SK-N-MC (cell line): ENCODE measurements around the gene SYT4.
"Not testable (repeated sequence)": the region's sequence is repeated elsewhere in the genome, so short reads cannot be mapped to it uniquely, and the experiment has no call there.

Source experiments
- DNase-seq: peaks from one replicate; pipeline ENCODE4 v3.0.0-alpha.2; 2011; ENCODE audit warnings: low read depth, low spot score
- H3K27ac ChIP-seq: fragments of 200-600 bp; sonication (generic); 2 replicates; pipeline ENCODE4 v1.5.1; 2016; ENCODE audit warnings: mixed run types
- H3K36me3 ChIP-seq: fragments of 200-600 bp; sonication (generic); 2 replicates; pipeline ENCODE4 v1.6.1; 2017; ENCODE audit warnings: antibody characterized with exemption, low read length, mixed read lengths; ENCODE audit not compliant: insufficient read depth
- H3K4me3 ChIP-seq: fragments of 200-600 bp; sonication (generic); 2 replicates; pipeline ENCODE4 v1.5.1; 2016
- H3K9ac ChIP-seq: fragments of 200-600 bp; sonication (generic); 2 replicates; pipeline ENCODE4 v1.8.0; 2017; ENCODE audit warnings: mixed run types, mixed read lengths; ENCODE audit not compliant: insufficient read length
- H3K9me3 ChIP-seq: fragments of 200-600 bp; sonication (generic); 2 replicates; pipeline ENCODE4 v1.6.1; 2017; ENCODE audit warnings: low read depth, mild to moderate bottlenecking, antibody characterized with exemption, low read length, moderate library complexity, mixed read lengths
- EZH2 ChIP-seq: fragments of 200-600 bp; sonication (generic); IDR thresholded peaks from one replicate; pipeline ENCODE4 v1.6.1; 2017; ENCODE audit warnings: antibody characterized with exemption
- FOXP2 ChIP-seq: optimal IDR thresholded peaks from 2 replicates; pipeline ENCODE3; 2011; ENCODE audit warnings: mild to moderate bottlenecking, moderate library complexity; ENCODE audit not compliant: insufficient read depth; ENCODE audit errors: extremely low read length, control extremely low read depth
- POLR2AphosphoS5 ChIP-seq: IDR thresholded peaks from 2 replicates; pipeline ENCODE4 v1.6.1; 2012; ENCODE audit warnings: mild to moderate bottlenecking, low read depth, low read length, borderline replicate concordance

Gene SYT4, protein sequence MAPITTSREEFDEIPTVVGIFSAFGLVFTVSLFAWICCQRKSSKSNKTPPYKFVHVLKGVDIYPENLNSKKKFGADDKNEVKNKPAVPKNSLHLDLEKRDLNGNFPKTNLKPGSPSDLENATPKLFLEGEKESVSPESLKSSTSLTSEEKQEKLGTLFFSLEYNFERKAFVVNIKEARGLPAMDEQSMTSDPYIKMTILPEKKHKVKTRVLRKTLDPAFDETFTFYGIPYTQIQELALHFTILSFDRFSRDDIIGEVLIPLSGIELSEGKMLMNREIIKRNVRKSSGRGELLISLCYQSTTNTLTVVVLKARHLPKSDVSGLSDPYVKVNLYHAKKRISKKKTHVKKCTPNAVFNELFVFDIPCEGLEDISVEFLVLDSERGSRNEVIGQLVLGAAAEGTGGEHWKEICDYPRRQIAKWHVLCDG

GRCh38 chr18:43277164-43277600 lies at the start of gene SYT4:
Gene SYT4, minus strand, starts transcription at chr18:43277490. Its CDS starts 209 bp downstream, at chr18:43277281.
- peak; percentile 35 for DNase-seq
- TF ChIP-seq EZH2 = no peak
- no peak for TF ChIP-seq FOXP2
- TF ChIP-seq POLR2AphosphoS5 = no peak
- no peak within 1 kb of the TSS for H3K27ac ChIP-seq
- peak within 1 kb of the TSS; percentile 64 for H3K4me3 ChIP-seq
- no peak within 1 kb of the TSS for H3K9ac ChIP-seq
- H3K36me3 ChIP-seq = no peaks in the 10 kb centered on the region
- no peaks in the 10 kb centered on the region for H3K9me3 ChIP-seq

DNA sequence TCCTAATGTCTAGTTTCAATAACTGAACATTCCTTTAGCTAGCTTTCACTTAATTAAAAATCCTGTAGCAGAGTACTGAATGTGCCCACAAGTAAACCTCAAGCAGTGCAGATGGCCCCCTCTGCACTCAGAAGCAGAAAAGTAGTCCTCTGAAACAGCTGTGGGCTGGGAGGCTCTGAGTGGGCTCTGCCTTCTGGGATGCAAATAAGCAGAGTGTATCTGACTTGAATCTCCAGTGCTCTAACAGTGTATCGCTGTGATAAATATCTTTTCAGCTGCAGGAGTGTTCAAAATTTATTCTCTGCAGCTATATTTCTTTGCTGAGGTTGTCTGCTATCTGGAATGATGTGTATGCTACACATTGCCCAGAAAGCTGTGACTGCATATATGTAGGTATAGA lies 44.8 kb upstream of the SYT4 start:
- Histone ChIP-seq H3K4me3 (no peak overlapping the region), H3K27ac (peak overlapping the region; percentile 95)
- TF ChIP-seq EZH2 = no peak
- TF ChIP-seq POLR2AphosphoS5 = no peak
- no peak for TF ChIP-seq FOXP2

GRCh38 chr18:43314941-43315340 lies 37.7 kb upstream of the SYT4 start:
- no peak overlapping the region for H3K9ac ChIP-seq
- no peaks in the 10 kb centered on the region for H3K9me3 ChIP-seq
- DNase-seq = no peak
- H3K4me3 ChIP-seq = no peak overlapping the region
- no peak overlapping the region for H3K27ac ChIP-seq
- no peaks in the 10 kb centered on the region for H3K36me3 ChIP-seq
- TF ChIP-seq POLR2AphosphoS5 (no peak), FOXP2 (no peak), EZH2 (no peak)

More for the DNA sequence above, 44.8 kb upstream of the SYT4 start:
- no peak overlapping the region for H3K9ac ChIP-seq
- no peaks in the 10 kb centered on the region for H3K9me3 ChIP-seq
- no peaks in the 10 kb centered on the region for H3K36me3 ChIP-seq
- DNase-seq = no peak

GRCh38 chr18:43312891-43313290 lies 35.6 kb upstream of the SYT4 start:
- no peak overlapping the region for H3K9ac ChIP-seq
- H3K4me3 ChIP-seq = no peak overlapping the region
- no peaks in the 10 kb centered on the region for H3K36me3 ChIP-seq
- no peak for DNase-seq
- TF ChIP-seq FOXP2 = no peak
- no peak for TF ChIP-seq EZH2
- H3K9me3 ChIP-seq = no peaks in the 10 kb centered on the region
- no peak overlapping the region for H3K27ac ChIP-seq

- no peaks in the 10 kb centered on the region for H3K9me3 ChIP-seq
- TF ChIP-seq EZH2 (no peak), FOXP2 (no peak), POLR2AphosphoS5 (no peak)
- H3K4me3 ChIP-seq = no peak overlapping the region
- no peak overlapping the region for H3K9ac ChIP-seq
- no peak overlapping the region for H3K27ac ChIP-seq
- H3K36me3 ChIP-seq = no peaks in the 10 kb centered on the region
- no peak for DNase-seq
These were observed 32.9 kb upstream of the SYT4 start for GRCh38 chr18:43310239-43310638.

GRCh38 chr18:43303376-43303775 lies 26.1 kb upstream of the SYT4 start:
- H3K9me3 ChIP-seq = no peaks in the 10 kb centered on the region
- H3K27ac ChIP-seq = no peak overlapping the region
- TF ChIP-seq FOXP2 (no peak), EZH2 (no peak), POLR2AphosphoS5 (no peak)
- no peak overlapping the region for H3K9ac ChIP-seq
- H3K4me3 ChIP-seq = no peak overlapping the region
- H3K36me3 ChIP-seq = no peaks in the 10 kb centered on the region
- DNase-seq = no peak

DNA sequence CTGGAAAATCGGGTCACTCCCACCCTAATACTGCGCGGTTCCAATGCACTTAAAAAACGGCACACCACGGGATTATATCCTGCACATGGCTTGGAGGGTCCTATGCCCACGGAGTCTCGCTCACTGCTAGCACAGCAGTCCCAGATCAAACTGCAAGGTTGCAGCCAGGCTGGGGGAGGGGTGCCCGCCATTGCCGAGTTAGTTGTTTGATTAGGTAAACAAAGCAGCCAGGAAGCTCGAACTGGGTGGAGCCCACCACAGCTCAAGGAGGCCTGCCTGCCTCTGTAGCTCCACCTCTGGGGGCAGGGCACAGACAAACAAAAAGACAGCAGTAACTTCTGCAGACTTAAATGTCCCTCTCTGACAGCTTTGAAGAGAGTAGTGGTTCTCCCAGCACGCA lies 8.9 kb upstream of the SYT4 start:
- DNase-seq, H3K4me3 ChIP-seq, H3K27ac ChIP-seq, H3K9me3 ChIP-seq, H3K9ac ChIP-seq, H3K36me3 ChIP-seq: not testable (repeated sequence)

GRCh38 chr18:43283299-43283698 lies 6.0 kb upstream of the SYT4 start:
- H3K27ac ChIP-seq = no peak overlapping the region
- no peak overlapping the region for H3K4me3 ChIP-seq
- TF ChIP-seq FOXP2 (no peak), EZH2 (no peak), POLR2AphosphoS5 (no peak)
- no peaks in the 10 kb centered on the region for H3K9me3 ChIP-seq
- no peaks in the 10 kb centered on the region for H3K36me3 ChIP-seq
- no peak for DNase-seq
- H3K9ac ChIP-seq = no peak overlapping the region
